Neuronal stem cell (in vitro differentiated cells): ENCODE results near the gene IL1RL2.

Experiments
- DNase-seq: peaks from one replicate; pipeline ENCODE4 v3.0.0-alpha.2; 2013; ENCODE audit warnings: low spot score
- H2AFZ ChIP-seq: one replicate; pipeline ENCODE4 v1.6.1; 2013; ENCODE audit warnings: mild to moderate bottlenecking, low read length, inconsistent platforms
- H2AK5ac ChIP-seq: 2 replicates; pipeline ENCODE4 v1.6.1; 2013; ENCODE audit warnings: low read depth, mild to moderate bottlenecking, inconsistent platforms, low read length, moderate library complexity, mixed read lengths
- H2BK120ac ChIP-seq: 2 replicates; pipeline ENCODE4 v1.6.1; 2013; ENCODE audit warnings: low read depth, mild to moderate bottlenecking, inconsistent platforms, low read length, moderate library complexity, mixed read lengths
- H2BK12ac ChIP-seq: one replicate; pipeline ENCODE4 v1.6.1; 2013; ENCODE audit warnings: low read length, inconsistent platforms
- H2BK15ac ChIP-seq: 2 replicates; pipeline ENCODE4 v1.6.1; 2013; ENCODE audit warnings: mild to moderate bottlenecking, low read length, inconsistent platforms, mixed read lengths
- H2BK5ac ChIP-seq: one replicate; pipeline ENCODE4 v1.6.1; 2013; ENCODE audit warnings: inconsistent platforms, mild to moderate bottlenecking, low read length, moderate library complexity
- H3K14ac ChIP-seq: one replicate; pipeline ENCODE4 v1.6.1; 2013; ENCODE audit warnings: low read length, inconsistent platforms
- H3K18ac ChIP-seq: 2 replicates; pipeline ENCODE4 v1.6.1; 2013; ENCODE audit warnings: low read length, inconsistent platforms
- H3K23ac ChIP-seq: 2 replicates; pipeline ENCODE4 v1.6.1; 2013; ENCODE audit warnings: low read depth, mild to moderate bottlenecking, mixed read lengths, low read length, inconsistent platforms; ENCODE audit not compliant: poor library complexity
- H3K27ac ChIP-seq: replicated peaks from 3 replicates; pipeline ENCODE4 v1.5.1; 2013; ENCODE audit warnings: low read length, inconsistent platforms
- H3K27me3 ChIP-seq, 3 experiments: 2 replicates each; pipeline ENCODE4 v1.6.1; 2013; ENCODE audit warnings: low read length in 3 of 3, mild to moderate bottlenecking in 2 of 3, inconsistent platforms in 1 of 3, low read depth in 1 of 3, mixed read lengths in 1 of 3, moderate library complexity in 1 of 3; ENCODE audit not compliant: control insufficient read depth in 3 of 3, insufficient read depth in 3 of 3
- H3K36me3 ChIP-seq, 2 donors: replicated peaks in 1 of 2; 2 replicates each; pipeline ENCODE4 v1.6.1; 2013; ENCODE audit warnings: low read length in 2 of 2; ENCODE audit not compliant: control insufficient read depth in 2 of 2, insufficient read depth in 2 of 2
- H3K4ac ChIP-seq: 2 replicates; pipeline ENCODE4 v1.6.1; 2013; ENCODE audit warnings: inconsistent platforms, mild to moderate bottlenecking, low read length, moderate library complexity
- H3K4me1 ChIP-seq, 2 donors: 1 replicate in 1 of 2; 2 replicates in 1 of 2; pipeline ENCODE4 v1.6.1; 2013; ENCODE audit warnings: low read length in 2 of 2, low read depth in 1 of 2; ENCODE audit not compliant: control insufficient read depth in 2 of 2, insufficient read depth in 1 of 2
- H3K4me2 ChIP-seq: one replicate; pipeline ENCODE4 v1.6.1; 2013; ENCODE audit warnings: mild to moderate bottlenecking, low read length, inconsistent platforms; ENCODE audit not compliant: insufficient read depth, poor library complexity, severe bottlenecking
- H3K4me3 ChIP-seq, 2 donors: 2 replicates each; pipeline ENCODE4 v1.5.1; 2013; ENCODE audit warnings: low read length in 2 of 2, mild to moderate bottlenecking in 2 of 2, inconsistent platforms in 1 of 2, moderate library complexity in 1 of 2
- H3K79me1 ChIP-seq: one replicate; pipeline ENCODE4 v1.6.1; 2013; ENCODE audit warnings: low read depth, mild to moderate bottlenecking, inconsistent platforms, low read length, moderate library complexity
- H3K9ac ChIP-seq: one replicate; pipeline ENCODE4 v1.6.1; 2013; ENCODE audit warnings: mild to moderate bottlenecking, low read depth, low read length, inconsistent platforms; ENCODE audit not compliant: poor library complexity
- H3K9me3 ChIP-seq, 2 donors: replicated peaks in 1 of 2; 2 replicates each; pipeline versions ENCODE3 to v1.6.1; 2013; ENCODE audit warnings: low read length in 2 of 2, mild to moderate bottlenecking in 2 of 2, inconsistent platforms in 1 of 2, low read depth in 1 of 2, mixed read lengths in 1 of 2, moderate library complexity in 1 of 2; ENCODE audit not compliant: control insufficient read depth in 2 of 2, insufficient read depth in 1 of 2
- H4K8ac ChIP-seq: one replicate; pipeline ENCODE4 v1.6.1; 2013; ENCODE audit warnings: low read depth, mild to moderate bottlenecking, inconsistent platforms, low read length, moderate library complexity
- H4K91ac ChIP-seq: one replicate; pipeline ENCODE4 v1.6.1; 2013; ENCODE audit warnings: low read length, low read depth, mild to moderate bottlenecking, inconsistent platforms; ENCODE audit not compliant: poor library complexity
- WGBS, 2 donors: extraction: QIAGEN DNeasy Blood & Tissue Kit; methylation state at CpG; one replicate each; pipeline ENCODE4 v1.1.7; 2013; ENCODE audit warnings: missing lambda C conversion rate in 2 of 2, mixed read lengths in 1 of 2; ENCODE audit not compliant: insufficient read length in 2 of 2, insufficient replicate concordance in 1 of 2; ENCODE audit errors: extremely low coverage in 2 of 2; 5-methylcytosine and 5-hydroxymethylcytosine counted together

Gene IL1RL2

DNA sequence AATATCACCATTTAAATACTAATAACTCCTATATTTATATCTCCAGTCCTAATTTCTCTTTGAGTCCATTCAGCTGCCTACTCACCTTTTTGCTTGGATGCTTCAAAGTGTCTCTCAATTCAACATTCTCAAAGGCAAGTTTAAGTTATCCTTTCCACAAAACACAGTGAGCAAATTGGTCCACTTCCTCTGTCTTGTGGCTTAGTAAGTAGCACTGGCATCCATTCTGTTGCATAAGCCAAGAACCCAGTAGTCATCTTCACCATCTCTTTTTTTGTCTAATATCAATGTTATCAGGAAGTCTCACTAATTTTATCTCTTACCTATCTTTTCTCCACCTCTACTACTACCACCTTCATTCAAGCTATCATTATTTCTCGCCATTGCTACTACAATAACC, 97.2 kb downstream of the IL1RL2 start:
- no peaks in the 10 kb centered on the region for H3K9me3 ChIP-seq
- H2BK120ac ChIP-seq, result no peak overlapping the region
- no peak overlapping the region for H4K91ac ChIP-seq
- H3K18ac ChIP-seq, result no peak overlapping the region
- H2BK15ac ChIP-seq, result no peak overlapping the region
- 80 to 100% methylated on average over 1 of the region's 1 CpG for WGBS, 2 donors
- H3K14ac ChIP-seq, result no peak overlapping the region
- H3K4me3 ChIP-seq, result no peak overlapping the region
- H2BK5ac ChIP-seq, result no peak overlapping the region
- no peak overlapping the region for H3K4me2 ChIP-seq
- H2AFZ ChIP-seq, result no peak overlapping the region
- H3K23ac ChIP-seq, result no peak overlapping the region
- no peak overlapping the region for H3K9ac ChIP-seq
- H3K36me3 ChIP-seq, result no peaks in the 10 kb centered on the region
- H3K4ac ChIP-seq, result no peak overlapping the region
- H2AK5ac ChIP-seq, result no peak overlapping the region
- H2BK12ac ChIP-seq, result no peak overlapping the region
- no peaks in the 10 kb centered on the region for H3K79me1 ChIP-seq
- H3K27me3 ChIP-seq, result no peaks in the 10 kb centered on the region
- H3K27ac ChIP-seq, result no peak overlapping the region
- H3K4me1 ChIP-seq, result peaks cover 0 to 7% of the 10 kb centered on the region in 2 donors
- DNase-seq, result no peak
- H4K8ac ChIP-seq, result no peak overlapping the region

DNA sequence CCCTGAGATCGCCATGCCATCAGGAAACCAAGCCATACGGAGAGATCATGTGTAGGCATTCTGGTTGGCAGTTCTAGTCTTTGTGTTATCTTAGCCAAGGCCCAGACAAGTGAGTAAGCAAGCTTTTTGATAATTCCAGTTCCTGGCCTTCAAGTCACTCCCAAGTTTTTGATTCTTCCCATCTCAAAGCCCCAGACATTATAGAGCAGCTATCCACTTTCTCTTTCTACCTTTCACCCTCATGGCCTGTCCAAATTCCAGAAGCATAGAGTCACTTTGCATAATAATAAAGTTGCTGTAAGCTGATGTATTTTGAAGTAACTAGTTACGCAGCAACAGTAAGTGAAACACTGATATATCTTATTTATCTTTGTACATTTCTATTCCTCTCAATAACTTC, 97.8 kb downstream of the IL1RL2 start:
- Histone ChIP-seq H3K23ac (no peak overlapping the region), H4K91ac (no peak overlapping the region), H3K9me3 (no peaks in the 10 kb centered on the region), H3K4ac (no peak overlapping the region), H2BK12ac (no peak overlapping the region), H3K18ac (no peak overlapping the region), H3K27me3 (no peaks in the 10 kb centered on the region), H2BK15ac (no peak overlapping the region), H3K79me1 (no peaks in the 10 kb centered on the region), H3K4me3 (no peak overlapping the region), H4K8ac (no peak overlapping the region), H3K4me2 (no peak overlapping the region), H3K9ac (no peak overlapping the region), H2BK120ac (no peak overlapping the region), H3K14ac (no peak overlapping the region), H2BK5ac (no peak overlapping the region), H2AFZ (no peak overlapping the region), H3K4me1 (peaks cover 0 to 2% of the 10 kb centered on the region in 2 donors), H3K27ac (no peak overlapping the region), H3K36me3 (no peaks in the 10 kb centered on the region), H2AK5ac (no peak overlapping the region)
- no CpG with 5 or more reads among the region's 3 CpGs for WGBS, 2 donors
- DNase-seq, result no peak

DNA sequence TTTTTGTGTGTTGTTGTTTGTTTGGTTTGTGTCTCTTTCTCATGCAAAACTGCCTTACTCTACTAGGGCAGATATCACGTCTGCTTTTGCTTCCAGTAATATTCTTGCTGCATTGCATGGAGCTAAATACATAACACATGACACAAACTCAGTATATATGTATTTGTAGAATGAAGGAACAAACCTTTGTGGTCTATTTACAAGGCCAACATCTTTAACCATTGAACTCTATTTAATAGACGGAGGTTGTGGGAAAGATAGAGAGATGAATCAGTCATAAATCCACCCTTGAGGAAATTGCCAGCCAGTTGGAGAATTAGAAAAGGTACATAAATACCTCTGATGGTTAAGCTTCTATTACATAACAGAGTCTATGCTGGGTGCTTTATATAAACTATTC, 98.5 kb downstream of the IL1RL2 start:
- no peak overlapping the region for H4K91ac ChIP-seq
- no peak overlapping the region for H3K9ac ChIP-seq
- no peak overlapping the region for H2BK120ac ChIP-seq
- H3K36me3 ChIP-seq, result no peaks in the 10 kb centered on the region
- H3K79me1 ChIP-seq, result no peaks in the 10 kb centered on the region
- H2AFZ ChIP-seq, result no peak overlapping the region
- H3K27me3 ChIP-seq, result no peaks in the 10 kb centered on the region
- no peaks in the 10 kb centered on the region for H3K4me1 ChIP-seq
- H3K9me3 ChIP-seq, result no peaks in the 10 kb centered on the region
- no peak overlapping the region for H3K27ac ChIP-seq
- H3K4me2 ChIP-seq, result no peak overlapping the region
- H3K14ac ChIP-seq, result no peak overlapping the region
- H4K8ac ChIP-seq, result no peak overlapping the region
- no peak overlapping the region for H3K4me3 ChIP-seq
- H2BK5ac ChIP-seq, result no peak overlapping the region
- no peak overlapping the region for H3K18ac ChIP-seq
- H2BK15ac ChIP-seq, result no peak overlapping the region
- no peak overlapping the region for H3K23ac ChIP-seq
- H2BK12ac ChIP-seq, result no peak overlapping the region
- no peak overlapping the region for H2AK5ac ChIP-seq
- no peak overlapping the region for H3K4ac ChIP-seq
- no CpG with 5 or more reads among the region's 2 CpGs for WGBS, 2 donors
- DNase-seq, result no peak

DNA sequence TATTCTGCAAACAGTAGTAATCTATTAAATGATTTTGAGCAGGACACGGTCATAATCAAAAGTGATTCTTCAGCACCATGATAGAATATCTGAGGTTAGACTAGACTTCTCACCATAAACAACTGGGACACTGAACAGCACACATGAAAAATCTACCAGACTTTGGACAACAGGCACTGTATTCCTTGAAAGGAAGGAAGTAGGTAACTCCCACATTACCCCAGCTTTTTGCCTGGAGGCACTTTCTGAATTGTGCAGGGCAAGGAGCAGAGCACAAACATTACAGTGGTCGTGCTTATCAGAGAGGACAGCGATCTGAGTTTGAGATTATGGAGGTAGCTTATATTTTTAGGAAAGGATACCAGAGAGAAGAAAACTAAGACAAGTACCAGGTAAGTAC, 99.2 kb downstream of the IL1RL2 start:
- Histone ChIP-seq H3K27ac (no peak overlapping the region), H3K18ac (no peak overlapping the region), H3K14ac (no peak overlapping the region), H2BK5ac (no peak overlapping the region), H3K79me1 (no peaks in the 10 kb centered on the region), H4K91ac (no peak overlapping the region), H3K36me3 (no peaks in the 10 kb centered on the region), H2AFZ (no peak overlapping the region), H2AK5ac (no peak overlapping the region), H2BK15ac (no peak overlapping the region), H3K4me2 (no peak overlapping the region), H3K9me3 (no peaks in the 10 kb centered on the region), H3K23ac (no peak overlapping the region), H4K8ac (no peak overlapping the region), H2BK12ac (no peak overlapping the region), H3K4me1 (no peaks in the 10 kb centered on the region), H3K27me3 (no peaks in the 10 kb centered on the region), H3K4me3 (no peak overlapping the region), H3K4ac (no peak overlapping the region), H2BK120ac (no peak overlapping the region), H3K9ac (no peak overlapping the region)
- no peak for DNase-seq
- no CpG with 5 or more reads among the region's 3 CpGs for WGBS, 2 donors
